Psoas muscle (tissue), 8 donors: ENCODE data around the gene RAI1. TPM values are rescaled to one million over a fixed set of nuclear protein-coding genes. Genes with fewer than 3 reads are reported as not detected.
A peak's percentile ranks its signal among the peaks of the same experiment; 100 is the strongest.

ENCODE experiments used
- ATAC-seq, 4 donors: fragments of 200-7000 bp; cut with Tn5 transposase; one replicate each; pipeline ENCODE4 v1.9.1; 2020; ENCODE audit warnings: moderate library complexity in 3 of 4, mild to moderate bottlenecking in 2 of 4
- DNase-seq, 2 donors: peaks; one replicate each; pipeline ENCODE4 v3.0.0-alpha.2; 2020
- H3K27ac ChIP-seq: fragments of 200-600 bp; one replicate; pipeline ENCODE4 v1.8.0; 2022
- H3K27me3 ChIP-seq, 3 donors: fragments of 200-600 bp in 1 of 3; one replicate each; pipeline versions ENCODE4 v1.6.1 to v1.8.0; 2013 to 2022; ENCODE audit warnings: low read length in 2 of 3, mild to moderate bottlenecking in 2 of 3, moderate library complexity in 1 of 3; ENCODE audit not compliant: insufficient read depth in 3 of 3
- H3K36me3 ChIP-seq, 2 donors: fragments of 200-600 bp in 1 of 2; one replicate each; pipeline versions ENCODE4 v1.6.1 to v1.8.0; 2013 to 2022; ENCODE audit warnings: low read depth in 1 of 2, mild to moderate bottlenecking in 1 of 2, moderate library complexity in 1 of 2; ENCODE audit not compliant: insufficient read depth in 1 of 2
- H3K4me1 ChIP-seq: fragments of 200-600 bp; one replicate; pipeline ENCODE4 v1.8.0; 2022
- H3K4me3 ChIP-seq: fragments of 200-600 bp; one replicate; pipeline ENCODE4 v1.8.0; 2022; ENCODE audit warnings: mild to moderate bottlenecking
- H3K9me3 ChIP-seq: fragments of 200-600 bp; one replicate; pipeline ENCODE4 v1.8.0; 2022
- CTCF ChIP-seq: fragments of 200-600 bp; IDR thresholded peaks from one replicate; pipeline ENCODE4 v1.8.0; 2022; ENCODE audit warnings: antibody characterized with exemption
- WGBS, 3 donors: extraction: QIAGEN DNeasy Blood & Tissue Kit; methylation state at CpG; one replicate each; pipeline versions ENCODE4 v1.1.6 to v1.1.7; 2013; 5-methylcytosine and 5-hydroxymethylcytosine counted together
- intact Hi-C, 2 donors: fragments of 100-400 bp; cut with DNase I; formaldehyde crosslinking; loops; one replicate each; pipeline versions ENCODE4 v1.11.0 to v1.14.2; 2022
- polyA plus RNA-seq, 3 donors: library from polyadenylated mRNA; stranded (reverse); fragments of 200-250 nt; gene quantifications; one replicate each; pipeline ENCODE4 v1.2.3, GENCODE V29; 2013
- total RNA-seq, 4 donors: library from RNA; stranded (reverse); fragmentation: NEBNext Ultra II Directional in 2 of 4; extraction: Animal tissue kit (Norgen Biotek cat#: 25700) in 2 of 4; gene quantifications; one replicate each; pipeline versions ENCODE4 v1.2.1 to v1.2.4, GENCODE V29; 2021 to 2023
- donor health status: healthy with polysubstance abuse.
- donor health status: DM: no; HTN: no; CAD: no; lungs with moderate emphysema.
- donor health status: Bipolar disorder and iron deficiency.
- donor health status: healthy.
- donor health status: DM: yes; HTN: yes; CAD: no.
- donor health status: DM: no; HTN: no; CAD: no.
- donor health status: DM: no; HTN: no; CAD: no.
- donor health status: DM: yes; HTN: yes; CAD: no.

RAI1 gene
- total and polyA plus RNA-seq, 7 donors: 4.0 to 9.0 (median 7.1) TPM

GRCh38 chr17:17782523-17783115 is 101.4 kb downstream of the RAI1 start:
- intact Hi-C loops: loop anchor here in 1 of 2 donors (2.0 kb wide), 1 partner anchor 88 kb away; no protein-coding TSS in a partner anchor
- Histone ChIP-seq H3K36me3 (no peaks in the 10 kb centered on the region), H3K9me3 (no peaks in the 10 kb centered on the region), H3K4me3 (peak overlapping the region; percentile 72), H3K27ac (peak overlapping the region; percentile 88), H3K27me3 (no peaks in the 10 kb centered on the region), H3K4me1 (peaks cover 36% of the 10 kb centered on the region)
- WGBS, 3 donors: 1 to 3% (median 2%) methylated on average over 35 to 56 of the region's 57 CpGs
- TF ChIP-seq CTCF: no peak
- ATAC-seq: peak; percentile 17 to 31 (median 20)
- DNase-seq: peak in 1 of 2 donors; percentile 42

- no peaks in the 10 kb centered on the region for H3K36me3 ChIP-seq
- H3K4me3 ChIP-seq: peak overlapping the region; percentile 72
- ATAC-seq (peak; percentile 64 to 69 (median 68)), DNase-seq (peak; percentile 76 to 85)
- WGBS, 3 donors: 0 to 2% (median 1%) methylated on average over 50 to 75 of the region's 75 CpGs
- H3K27ac ChIP-seq: peak overlapping the region; percentile 88
- TF ChIP-seq CTCF: peak; percentile 17
- no peaks in the 10 kb centered on the region for H3K9me3 ChIP-seq
- no peaks in the 10 kb centered on the region for H3K27me3 ChIP-seq
- intact Hi-C loops: loop anchor here in 1 of 2 donors (2.0 kb wide), 1 partner anchor 88 kb away; no protein-coding TSS in a partner anchor
- peaks cover 33% of the 10 kb centered on the region for H3K4me1 ChIP-seq
These were observed 102.0 kb downstream of the RAI1 start for GRCh38 chr17:17783116-17783824.

GRCh38 chr17:17783825-17784656 is 102.8 kb downstream of the RAI1 start:
- intact Hi-C loops: loop anchor here in 1 of 2 donors (2.0 kb wide), 1 partner anchor 89 kb away; no protein-coding TSS in a partner anchor
- Histone ChIP-seq H3K36me3 (no peaks in the 10 kb centered on the region), H3K27me3 (no peaks in the 10 kb centered on the region), H3K9me3 (no peaks in the 10 kb centered on the region), H3K4me3 (peak overlapping the region; percentile 72), H3K27ac (peak overlapping the region; percentile 88), H3K4me1 (peaks cover 31% of the 10 kb centered on the region)
- no peak for TF ChIP-seq CTCF
- peak in 2 of 4 donors; percentile 5 to 6 for ATAC-seq
- 2 to 4% (median 4%) methylated on average over 35 to 37 of the region's 37 CpGs for WGBS, 3 donors
- peak; percentile 49 to 72 for DNase-seq

GRCh38 chr17:17784657-17785267 is 103.5 kb downstream of the RAI1 start:
- Histone ChIP-seq H3K36me3 (no peaks in the 10 kb centered on the region), H3K4me1 (peaks cover 31% of the 10 kb centered on the region), H3K9me3 (no peaks in the 10 kb centered on the region), H3K4me3 (peak overlapping the region; percentile 72), H3K27ac (peak overlapping the region; percentile 88), H3K27me3 (no peaks in the 10 kb centered on the region)
- ATAC-seq (peak; percentile 21 to 39 (median 29)), DNase-seq (peak in 1 of 2 donors; percentile 27)
- peak; percentile 36 for TF ChIP-seq CTCF
- 27 to 36% (median 27%) methylated on average over 7 of the region's 7 CpGs for WGBS, 3 donors
- intact Hi-C loops: no loop called here
